A673 (cell line): ENCODE data around the gene ZDHHC8. TPM values are rescaled to one million over a fixed set of nuclear protein-coding genes. Genes with fewer than 3 reads are reported as not detected.

Source experiments
- BruUV-seq: library from RNA; stranded (reverse); fragments of 400-500 nt; replicated peaks from 2 replicates; lab custom pipeline; 2021; lab: Mats Ljungman, UMichigan
- CTCF ChIA-PET: fragments of 300-600 bp; sonication (Branson Sonifier 250); formaldehyde crosslinking; loops from one replicate; lab custom pipeline; 2022; ENCODE audit warnings: antibody characterized with exemption; lab: Charles Lee
- POLR2A ChIA-PET: fragments of 300-600 bp; sonication (Branson Sonifier 250); formaldehyde crosslinking; loops from one replicate; lab custom pipeline; 2022; ENCODE audit warnings: antibody characterized with exemption; ENCODE audit not compliant: low non-redundant PET; lab: Charles Lee
- DNase-seq: peaks from one replicate; pipeline ENCODE4 v3.0.0-alpha.2; 2015; ENCODE audit warnings: low spot score
- H3K27ac ChIP-seq: fragments of 200-600 bp; sonication (generic); 2 replicates; pipeline ENCODE4 v1.5.1; 2016; ENCODE audit warnings: mixed run types, low read depth, mild to moderate bottlenecking, mixed read lengths, antibody characterized with exemption, low read length; ENCODE audit not compliant: poor library complexity, severe bottlenecking
- H3K27me3 ChIP-seq: fragments of 200-600 bp; sonication (generic); replicated peaks from 2 replicates; pipeline ENCODE4 v1.6.1; 2017; ENCODE audit warnings: mixed run types, low read depth, mild to moderate bottlenecking, mixed read lengths, antibody characterized with exemption, low read length; ENCODE audit not compliant: insufficient read depth, poor library complexity
- H3K36me3 ChIP-seq: fragments of 200-600 bp; sonication (generic); 2 replicates; pipeline ENCODE4 v1.6.1; 2016; ENCODE audit warnings: mixed run types, mild to moderate bottlenecking, mixed read lengths, antibody characterized with exemption, low read length; ENCODE audit not compliant: insufficient read depth, poor library complexity, severe bottlenecking
- H3K4me1 ChIP-seq: fragments of 200-600 bp; sonication (generic); 2 replicates; pipeline ENCODE4 v1.6.1; 2017; ENCODE audit warnings: mixed run types, mild to moderate bottlenecking, mixed read lengths, antibody characterized with exemption, low read length; ENCODE audit not compliant: insufficient read depth, poor library complexity, severe bottlenecking
- H3K4me3 ChIP-seq: fragments of 200-600 bp; sonication (generic); 2 replicates; pipeline ENCODE4 v1.5.1; 2016; ENCODE audit warnings: low read depth, mixed run types, mild to moderate bottlenecking, mixed read lengths, low read length; ENCODE audit not compliant: poor library complexity, severe bottlenecking
- H3K9me3 ChIP-seq: fragments of 200-600 bp; sonication (generic); 2 replicates; pipeline ENCODE4 v1.6.1; 2016; ENCODE audit warnings: mixed run types, low read depth, mild to moderate bottlenecking, mixed read lengths, antibody characterized with exemption, low read length; ENCODE audit not compliant: poor library complexity, severe bottlenecking
- EZH2 ChIP-seq: fragments of 200-600 bp; sonication (generic); IDR thresholded peaks from 2 replicates; pipeline ENCODE4 v1.6.1; 2017; ENCODE audit warnings: borderline replicate concordance, low read depth, mild to moderate bottlenecking, mixed read lengths, antibody characterized with exemption, low read length; ENCODE audit not compliant: poor library complexity, severe bottlenecking
- intact Hi-C: fragments of 100-400 bp; cut with micrococcal nuclease; formaldehyde crosslinking; loops from one replicate; pipeline ENCODE4 v1.10.0; 2022; ENCODE audit not compliant: unreplicated experiment
- total RNA-seq: library from RNA; stranded (reverse); gene quantifications from 2 replicates; pipeline ENCODE4 v1.2.3, GENCODE V29; 2021
- TF ChIP-seq, protein P1 (sequence below): fragments of 300-800, 200-600 bp; sonication (generic); conservative IDR thresholded peaks from 2 replicates; pipeline ENCODE4 v1.5.1; 2017; ENCODE audit warnings: low read depth, mild to moderate bottlenecking, antibody characterized with exemption, low read length, moderate library complexity, mixed read lengths

ZDHHC8 gene
- total RNA-seq, 1 experiment from 2014 or later = 58.8 TPM

DNA sequence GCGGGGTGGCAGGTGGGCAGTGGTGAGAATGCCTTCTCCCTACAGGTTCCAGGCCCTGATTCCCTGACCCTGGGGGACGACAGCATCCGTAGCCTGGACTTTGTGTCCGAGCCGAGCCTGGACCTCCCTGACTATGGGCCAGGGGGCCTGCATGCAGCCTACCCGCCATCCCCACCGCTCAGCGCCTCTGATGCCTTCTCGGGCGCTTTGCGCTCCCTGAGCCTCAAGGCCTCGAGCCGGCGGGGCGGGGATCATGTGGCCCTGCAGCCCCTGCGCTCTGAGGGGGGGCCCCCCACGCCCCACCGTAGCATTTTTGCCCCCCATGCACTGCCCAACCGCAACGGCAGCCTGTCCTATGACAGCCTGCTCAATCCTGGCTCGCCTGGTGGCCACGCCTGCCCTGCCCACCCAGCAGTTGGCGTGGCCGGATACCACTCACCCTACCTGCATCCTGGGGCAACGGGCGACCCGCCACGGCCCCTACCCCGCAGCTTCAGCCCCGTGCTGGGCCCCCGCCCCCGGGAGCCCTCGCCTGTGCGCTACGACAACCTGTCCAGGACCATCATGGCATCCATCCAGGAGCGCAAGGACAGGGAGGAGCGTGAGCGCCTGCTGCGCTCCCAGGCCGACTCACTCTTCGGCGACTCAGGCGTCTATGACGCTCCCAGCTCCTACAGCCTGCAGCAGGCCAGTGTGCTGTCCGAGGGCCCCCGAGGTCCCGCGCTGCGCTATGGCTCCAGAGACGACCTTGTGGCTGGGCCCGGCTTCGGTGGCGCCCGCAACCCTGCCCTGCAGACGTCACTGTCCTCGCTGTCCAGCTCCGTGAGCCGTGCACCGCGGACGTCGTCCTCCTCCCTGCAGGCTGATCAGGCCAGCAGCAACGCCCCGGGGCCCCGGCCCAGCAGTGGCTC is 11.4 kb downstream of the ZDHHC8 start:
- Histone ChIP-seq H3K4me1 (no peaks in the 10 kb centered on the region), H3K27ac (no peak overlapping the region)
- no TSS peak for BruUV-seq

DNA sequence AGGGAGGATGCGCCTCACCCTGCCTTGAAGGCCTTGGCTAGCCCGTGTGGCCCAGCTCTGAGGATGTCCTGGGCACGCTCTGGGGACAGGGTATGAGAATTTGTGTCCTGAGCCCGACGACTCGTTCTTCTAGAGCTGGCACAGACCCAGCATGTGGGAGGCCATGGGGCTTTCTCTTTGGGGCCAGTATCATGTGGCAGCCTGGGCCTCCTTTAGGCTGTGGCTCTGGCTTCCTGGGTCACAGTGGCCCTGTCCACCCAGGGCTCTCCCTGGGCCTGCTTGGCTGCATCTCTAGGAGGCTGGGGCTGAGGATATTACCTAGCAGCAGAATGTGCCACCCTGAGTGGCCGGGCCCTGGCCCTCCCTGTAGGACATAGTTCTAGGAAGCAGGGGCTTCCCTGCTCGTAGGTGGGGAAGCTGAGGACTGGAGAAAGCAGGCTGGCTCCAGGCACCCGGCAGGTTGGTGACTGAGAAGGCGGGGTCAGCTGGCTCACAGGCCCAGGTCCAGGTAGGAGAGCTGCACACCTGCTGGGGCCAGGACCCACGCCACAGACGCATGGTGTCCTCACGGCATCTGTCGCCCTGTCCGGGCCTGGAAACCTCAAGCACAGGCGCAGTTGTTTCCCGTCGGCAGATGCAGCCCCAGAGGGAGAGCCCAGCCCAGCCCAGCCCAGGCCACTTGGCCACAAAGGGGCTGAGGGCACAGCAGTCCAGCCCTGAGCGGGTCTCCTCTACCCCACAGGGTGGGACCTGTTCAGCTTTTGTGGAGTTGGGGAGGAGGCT is 12.5 kb downstream of the ZDHHC8 start:
- BruUV-seq = no TSS peak
- Histone ChIP-seq H3K4me1 (no peaks in the 10 kb centered on the region), H3K27me3 (no peaks in the 10 kb centered on the region), H3K4me3 (no peak overlapping the region), H3K27ac (no peak overlapping the region), H3K9me3 (no peaks in the 10 kb centered on the region), H3K36me3 (no peaks in the 10 kb centered on the region)
- CTCF ChIA-PET = no interaction called here
- POLR2A ChIA-PET = no interaction called here
- TF ChIP-seq, protein P1, sequence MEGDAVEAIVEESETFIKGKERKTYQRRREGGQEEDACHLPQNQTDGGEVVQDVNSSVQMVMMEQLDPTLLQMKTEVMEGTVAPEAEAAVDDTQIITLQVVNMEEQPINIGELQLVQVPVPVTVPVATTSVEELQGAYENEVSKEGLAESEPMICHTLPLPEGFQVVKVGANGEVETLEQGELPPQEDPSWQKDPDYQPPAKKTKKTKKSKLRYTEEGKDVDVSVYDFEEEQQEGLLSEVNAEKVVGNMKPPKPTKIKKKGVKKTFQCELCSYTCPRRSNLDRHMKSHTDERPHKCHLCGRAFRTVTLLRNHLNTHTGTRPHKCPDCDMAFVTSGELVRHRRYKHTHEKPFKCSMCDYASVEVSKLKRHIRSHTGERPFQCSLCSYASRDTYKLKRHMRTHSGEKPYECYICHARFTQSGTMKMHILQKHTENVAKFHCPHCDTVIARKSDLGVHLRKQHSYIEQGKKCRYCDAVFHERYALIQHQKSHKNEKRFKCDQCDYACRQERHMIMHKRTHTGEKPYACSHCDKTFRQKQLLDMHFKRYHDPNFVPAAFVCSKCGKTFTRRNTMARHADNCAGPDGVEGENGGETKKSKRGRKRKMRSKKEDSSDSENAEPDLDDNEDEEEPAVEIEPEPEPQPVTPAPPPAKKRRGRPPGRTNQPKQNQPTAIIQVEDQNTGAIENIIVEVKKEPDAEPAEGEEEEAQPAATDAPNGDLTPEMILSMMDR = no peak
- no peak for TF ChIP-seq EZH2
- intact Hi-C loops = no loop called here
- no peak for DNase-seq

More for the DNA sequence above, 11.4 kb downstream of the ZDHHC8 start:
- Histone ChIP-seq H3K4me3 (no peak overlapping the region), H3K36me3 (no peaks in the 10 kb centered on the region), H3K9me3 (no peaks in the 10 kb centered on the region), H3K27me3 (no peaks in the 10 kb centered on the region)
- intact Hi-C loops = no loop called here
- TF ChIP-seq EZH2 = no peak
- TF ChIP-seq, protein P1 = no peak
- POLR2A ChIA-PET = no interaction called here
- CTCF ChIA-PET = no interaction called here
- no peak for DNase-seq

GRCh38 chr22:20145206-20145831 is 13.7 kb downstream of the ZDHHC8 start:
- intact Hi-C loops = no loop called here
- no peak overlapping the region for H3K4me3 ChIP-seq
- H3K27me3 ChIP-seq = no peaks in the 10 kb centered on the region
- CTCF ChIA-PET = no interaction called here
- DNase-seq = no peak
- no peaks in the 10 kb centered on the region for H3K36me3 ChIP-seq
- TF ChIP-seq, protein P1 = no peak
- no peak for TF ChIP-seq EZH2
- H3K9me3 ChIP-seq = no peaks in the 10 kb centered on the region
- H3K27ac ChIP-seq = no peak overlapping the region
- BruUV-seq = no TSS peak
- POLR2A ChIA-PET = no interaction called here
- no peaks in the 10 kb centered on the region for H3K4me1 ChIP-seq
